WTC11 (cell line): ENCODE data around the gene DNAH11. TPM values are rescaled to one million over a fixed set of nuclear protein-coding genes. Genes with fewer than 3 reads are reported as not detected.

Experiments used
- ATAC-seq: fragments of 200-7000 bp; cut with Tn5 transposase; 2 replicates; pipeline ENCODE4 v1.10.0; 2021; ENCODE audit warnings: mild to moderate bottlenecking, moderate library complexity
- CTCF ChIA-PET: fragments of 300-600 bp; sonication (Branson Sonifier 250); formaldehyde crosslinking; loops from one replicate; lab custom pipeline; 2021; ENCODE audit warnings: antibody characterized with exemption; lab: Charles Lee
- POLR2A ChIA-PET: fragments of 350-600 bp; sonication (Branson Sonifier 250); formaldehyde crosslinking; loops from one replicate; lab custom pipeline; 2021; ENCODE audit warnings: antibody characterized with exemption; lab: Charles Lee
- DNase-seq: peaks from one replicate; pipeline ENCODE4 v3.0.0; 2021; ENCODE audit warnings: low spot score
- H3K27ac Mint-ChIP-seq: 2 replicates; pipeline ENCODE4 v1.8.0; 2021; ENCODE audit warnings: mixed read lengths
- H3K27me3 Mint-ChIP-seq: 2 replicates; pipeline ENCODE4 v1.8.0; 2021; ENCODE audit warnings: low read depth, mild to moderate bottlenecking, moderate library complexity, mixed read lengths
- H3K36me3 Mint-ChIP-seq: 2 replicates; pipeline ENCODE4 v1.8.0; 2021; ENCODE audit warnings: mixed read lengths
- H3K4me1 Mint-ChIP-seq: 2 replicates; pipeline ENCODE4 v1.8.0; 2022; ENCODE audit warnings: mixed read lengths
- H3K4me3 Mint-ChIP-seq: 2 replicates; pipeline ENCODE4 v1.8.0; 2021; ENCODE audit warnings: mild to moderate bottlenecking, moderate library complexity, mixed read lengths
- H3K9me3 Mint-ChIP-seq: 2 replicates; pipeline ENCODE4 v1.8.0; 2021; ENCODE audit warnings: mixed read lengths
- AR ChIP-seq: fragments of 250-450 bp; sonication (Bioruptor Pico); IDR thresholded peaks from 2 replicates; pipeline ENCODE4 v1.9.0; 2021; ENCODE audit warnings: mild to moderate bottlenecking
- ATF6 ChIP-seq: sonication (generic); formaldehyde crosslinking; IDR thresholded peaks from 2 replicates; pipeline ENCODE4 v1.8.1; 2023; ENCODE audit warnings: mild to moderate bottlenecking, missing genetic modification reagents
- E2F5 ChIP-seq: sonication (generic); formaldehyde crosslinking; IDR thresholded peaks from 2 replicates; pipeline ENCODE4 v1.8.1; 2022; ENCODE audit warnings: mild to moderate bottlenecking, moderate library complexity, missing genetic modification reagents
- EMX1 ChIP-seq: fragments of 250-450 bp; sonication (Bioruptor Pico); IDR thresholded peaks from 2 replicates; pipeline ENCODE4 v1.8.0; 2021; ENCODE audit warnings: mild to moderate bottlenecking
- FOXJ3 ChIP-seq: sonication (generic); formaldehyde crosslinking; IDR thresholded peaks from 2 replicates; pipeline ENCODE4 v1.9.0; 2021; ENCODE audit warnings: missing genetic modification reagents, mild to moderate bottlenecking, borderline replicate concordance
- IRF2 ChIP-seq: sonication (generic); formaldehyde crosslinking; IDR thresholded peaks from 2 replicates; pipeline ENCODE4 v1.8.0; 2022; ENCODE audit warnings: low read depth, missing genetic modification reagents, borderline replicate concordance
- MLX ChIP-seq: sonication (generic); formaldehyde crosslinking; IDR thresholded peaks from 2 replicates; pipeline ENCODE4 v1.8.1; 2023; ENCODE audit warnings: mild to moderate bottlenecking, missing genetic modification reagents, moderate library complexity
- MYBL2 ChIP-seq: sonication (generic); formaldehyde crosslinking; IDR thresholded peaks from 2 replicates; pipeline ENCODE4 v1.8.1; 2023; ENCODE audit warnings: mild to moderate bottlenecking, moderate library complexity, missing genetic modification reagents
- NFYB ChIP-seq: sonication (generic); formaldehyde crosslinking; conservative IDR thresholded peaks from 2 replicates; pipeline ENCODE4 v1.8.0; 2022; ENCODE audit warnings: low read depth, missing genetic modification reagents
- OVOL2 ChIP-seq: fragments of 250-450 bp; sonication (Bioruptor Pico); IDR thresholded peaks from 2 replicates; pipeline ENCODE4 v1.9.0; 2021; ENCODE audit warnings: mild to moderate bottlenecking, borderline replicate concordance
- PRRX2 ChIP-seq: fragments of 250-450 bp; sonication (Bioruptor Pico); IDR thresholded peaks from 2 replicates; pipeline ENCODE4 v1.8.0; 2021; ENCODE audit warnings: mild to moderate bottlenecking
- TP53 ChIP-seq: sonication (generic); formaldehyde crosslinking; IDR thresholded peaks from 2 replicates; pipeline ENCODE4 v1.8.1; 2023; ENCODE audit warnings: mild to moderate bottlenecking, missing genetic modification reagents
- ZNF138 ChIP-seq: sonication (generic); formaldehyde crosslinking; conservative IDR thresholded peaks from 2 replicates; pipeline ENCODE4 v1.8.1; 2022; ENCODE audit warnings: mild to moderate bottlenecking, moderate library complexity, missing genetic modification reagents
- ZNF317 ChIP-seq: sonication (generic); formaldehyde crosslinking; IDR thresholded peaks from 2 replicates; pipeline ENCODE4 v1.8.1; 2023; ENCODE audit warnings: low read depth, mild to moderate bottlenecking, moderate library complexity, missing genetic modification reagents, borderline replicate concordance
- ZNF396 ChIP-seq: fragments of 250-450 bp; sonication (Bioruptor Pico); IDR thresholded peaks from 2 replicates; pipeline ENCODE4 v1.8.0; 2021; ENCODE audit warnings: mild to moderate bottlenecking, moderate library complexity, borderline replicate concordance
- ZNF416 ChIP-seq: fragments of 250-450 bp; sonication (Bioruptor Pico); IDR thresholded peaks from 2 replicates; pipeline ENCODE4 v1.9.0; 2021; ENCODE audit warnings: mild to moderate bottlenecking, inconsistent platforms
- ZNF423 ChIP-seq: fragments of 250-450 bp; sonication (Bioruptor Pico); IDR thresholded peaks from 2 replicates; pipeline ENCODE4 v2.1.2; 2022; ENCODE audit warnings: mild to moderate bottlenecking, moderate library complexity
- ZSCAN18 ChIP-seq: fragments of 250-450 bp; sonication (Bioruptor Pico); IDR thresholded peaks from 2 replicates; pipeline ENCODE4 v2.1.2; 2022; ENCODE audit warnings: mild to moderate bottlenecking, moderate library complexity
- total RNA-seq: library from RNA; stranded (reverse); gene quantifications from 3 replicates; pipeline ENCODE4 v1.2.3, GENCODE V29; 2021
- TF ChIP-seq, protein P1 (sequence below): sonication (generic); formaldehyde crosslinking; IDR thresholded peaks from 2 replicates; pipeline ENCODE4 v1.8.0; 2022; ENCODE audit warnings: mild to moderate bottlenecking, missing genetic modification reagents
- TF ChIP-seq, protein P2 (sequence below): sonication (generic); formaldehyde crosslinking; IDR thresholded peaks from 2 replicates; pipeline ENCODE4 v1.8.0; 2022; ENCODE audit warnings: mild to moderate bottlenecking, missing genetic modification reagents

The DNAH11 gene
- total RNA-seq, 1 experiment from 2014 or later = 6.4 TPM

DNA sequence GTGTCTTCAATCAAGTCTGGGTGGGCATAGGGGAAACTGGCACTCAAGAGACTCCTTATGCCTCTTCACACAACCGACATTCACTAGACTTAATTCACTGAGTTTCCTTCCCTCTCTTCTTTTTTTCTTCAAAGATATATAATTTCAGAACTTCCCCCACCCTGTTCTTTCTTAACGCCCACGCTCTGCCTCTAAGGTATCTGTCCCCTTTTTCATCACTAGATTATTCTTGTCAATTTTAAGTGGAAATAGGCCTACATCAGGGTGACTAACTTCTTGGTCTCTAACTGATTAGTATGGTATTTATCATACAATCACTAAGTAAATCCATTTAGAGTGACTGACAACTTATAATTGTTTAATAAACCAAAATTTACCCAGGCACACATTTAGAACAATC, 276.2 kb downstream of the DNAH11 start:
- DNase-seq (no peak), ATAC-seq (no peak)
- Mint-ChIP-seq H3K4me3 (no peak overlapping the region), H3K4me1 (no peaks in the 10 kb centered on the region), H3K9me3 (no peaks in the 10 kb centered on the region), H3K27ac (no peak overlapping the region), H3K36me3 (no peaks in the 10 kb centered on the region), H3K27me3 (no peaks in the 10 kb centered on the region)
- TF ChIP-seq MLX (CRISPR knock-in tag) (no peak), ZSCAN18 (CRISPR knock-in tag) (no peak)
- TF ChIP-seq, protein P1, sequence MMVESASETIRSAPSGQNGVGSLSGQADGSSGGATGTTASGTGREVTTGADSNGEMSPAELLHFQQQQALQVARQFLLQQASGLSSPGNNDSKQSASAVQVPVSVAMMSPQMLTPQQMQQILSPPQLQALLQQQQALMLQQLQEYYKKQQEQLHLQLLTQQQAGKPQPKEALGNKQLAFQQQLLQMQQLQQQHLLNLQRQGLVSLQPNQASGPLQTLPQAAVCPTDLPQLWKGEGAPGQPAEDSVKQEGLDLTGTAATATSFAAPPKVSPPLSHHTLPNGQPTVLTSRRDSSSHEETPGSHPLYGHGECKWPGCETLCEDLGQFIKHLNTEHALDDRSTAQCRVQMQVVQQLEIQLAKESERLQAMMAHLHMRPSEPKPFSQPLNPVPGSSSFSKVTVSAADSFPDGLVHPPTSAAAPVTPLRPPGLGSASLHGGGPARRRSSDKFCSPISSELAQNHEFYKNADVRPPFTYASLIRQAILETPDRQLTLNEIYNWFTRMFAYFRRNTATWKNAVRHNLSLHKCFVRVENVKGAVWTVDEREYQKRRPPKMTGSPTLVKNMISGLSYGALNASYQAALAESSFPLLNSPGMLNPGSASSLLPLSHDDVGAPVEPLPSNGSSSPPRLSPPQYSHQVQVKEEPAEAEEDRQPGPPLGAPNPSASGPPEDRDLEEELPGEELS (CRISPR knock-in tag) = no peak
- CTCF ChIA-PET = no interaction called here
- POLR2A ChIA-PET = no interaction called here

- no peak overlapping the region; the same call in 1 of the 2 replicates for H3K27ac Mint-ChIP-seq
Measured at GRCh38 chr7:21828841-21829240, 286.0 kb downstream of the DNAH11 start.

More at GRCh38 chr7:21828841-21829240, 286.0 kb downstream of the DNAH11 start:
- POLR2A ChIA-PET = no interaction called here
- ATAC-seq = peak; percentile 93
- no peaks in the 10 kb centered on the region for H3K27me3 Mint-ChIP-seq
- peaks cover 9% of the 10 kb centered on the region for H3K4me1 Mint-ChIP-seq
- H3K9me3 Mint-ChIP-seq = no peaks in the 10 kb centered on the region
- H3K4me3 Mint-ChIP-seq = no peak overlapping the region
- CTCF ChIA-PET = interaction anchor here (0.6 to 1.7 kb wide), 5 partner anchors 57 to 411 kb away, joined by 3 to 5 read pairs (median 4); no protein-coding TSS in a partner anchor
- H3K36me3 Mint-ChIP-seq = no peaks in the 10 kb centered on the region
- TF ChIP-seq IRF2 (CRISPR knock-in tag) (no peak), ZNF416 (no peak), EMX1 (CRISPR knock-in tag) (no peak), FOXJ3 (no peak), ZNF317 (CRISPR knock-in tag) (no peak), E2F5 (CRISPR knock-in tag) (no peak), ZNF423 (CRISPR knock-in tag) (no peak), ATF6 (no peak), ZNF396 (CRISPR knock-in tag) (no peak), AR (CRISPR knock-in tag) (no peak), NFYB (CRISPR knock-in tag) (no peak), ZNF138 (CRISPR knock-in tag) (no peak), ZSCAN18 (CRISPR knock-in tag) (no peak), PRRX2 (CRISPR knock-in tag) (no peak), OVOL2 (no peak), MYBL2 (CRISPR knock-in tag) (no peak), TP53 (CRISPR knock-in tag) (no peak)
- TF ChIP-seq, protein P2, sequence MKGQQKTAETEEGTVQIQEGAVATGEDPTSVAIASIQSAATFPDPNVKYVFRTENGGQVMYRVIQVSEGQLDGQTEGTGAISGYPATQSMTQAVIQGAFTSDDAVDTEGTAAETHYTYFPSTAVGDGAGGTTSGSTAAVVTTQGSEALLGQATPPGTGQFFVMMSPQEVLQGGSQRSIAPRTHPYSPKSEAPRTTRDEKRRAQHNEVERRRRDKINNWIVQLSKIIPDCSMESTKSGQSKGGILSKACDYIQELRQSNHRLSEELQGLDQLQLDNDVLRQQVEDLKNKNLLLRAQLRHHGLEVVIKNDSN (CRISPR knock-in tag) = no peak
- peak; percentile 16 for DNase-seq
